Endometrial microvascular endothelial cells (primary cell): ENCODE measurements around the gene STYX. TPM values are rescaled to one million over a fixed set of nuclear protein-coding genes. Genes with fewer than 3 reads are reported as not detected.
"Not testable (repeated sequence)": the region's sequence is repeated elsewhere in the genome, so short reads cannot be mapped to it uniquely, and the experiment has no call there.

ENCODE experiments used
- in situ Hi-C: cut with HindIII; loops from 2 replicates; pipeline ENCODE4 v1.10.0; 2017; ENCODE audit warnings: low sequenced_read_pairs, low pct_unique_long_range_greater_than_20kb; ENCODE audit errors: inconsistent ontology term
- total RNA-seq: library from RNA; depleted of rRNA; stranded (reverse); fragments of >200 nt; gene quantifications from one replicate; pipeline ENCODE4 v1.2.3, GENCODE V29; 2015; ENCODE audit errors: inconsistent ontology term

The STYX gene
- total RNA-seq, 1 donor from 2014 or later: 26.0 TPM

DNA sequence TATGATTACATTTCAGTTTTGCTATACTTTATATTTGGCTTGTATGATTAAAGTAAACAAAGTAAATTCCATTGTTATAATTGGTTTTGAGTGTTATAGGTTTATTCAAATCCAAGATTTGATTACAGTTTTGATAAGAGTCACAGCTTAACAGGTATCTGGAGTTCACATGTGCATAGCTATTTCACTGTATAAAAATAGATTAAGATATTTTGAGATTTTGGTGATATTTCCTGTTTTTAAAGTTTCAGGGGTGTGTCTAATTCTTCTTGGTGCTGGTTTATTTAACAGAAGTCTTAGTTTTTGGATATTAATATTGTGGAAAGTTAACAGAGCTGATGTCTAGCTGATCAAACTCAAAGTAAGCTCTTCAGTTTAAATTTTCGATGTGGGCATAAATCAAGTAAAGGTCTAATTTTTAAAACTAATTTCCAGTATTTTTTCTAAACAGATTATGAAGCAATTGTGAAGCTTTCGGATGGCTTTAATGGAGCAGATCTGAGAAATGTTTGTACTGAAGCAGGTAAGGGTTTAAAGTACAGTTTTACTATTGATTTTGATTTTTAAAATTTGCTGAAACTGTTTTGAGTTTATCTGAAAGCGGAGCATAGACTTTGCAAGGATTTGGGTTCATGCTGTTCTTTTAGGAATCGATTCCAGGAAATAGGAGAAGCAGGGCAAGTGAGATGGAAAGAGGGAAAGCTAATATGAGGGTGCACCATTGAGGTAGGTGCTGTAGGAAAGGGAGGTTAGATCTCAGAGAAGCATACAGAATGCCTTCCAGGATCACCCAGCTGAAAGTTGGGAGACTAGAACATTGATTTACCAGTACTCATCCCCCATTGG is 6.2 kb upstream of the STYX start:
- in situ Hi-C loops: no loop called here

GRCh38 chr14:52724360-52724644 is 5.7 kb upstream of the STYX start:
- in situ Hi-C loops: no loop called here

- in situ Hi-C loops: not testable (repeated sequence)
Measured at GRCh38 chr14:52727509-52727908, 2.5 kb upstream of the STYX start.

DNA sequence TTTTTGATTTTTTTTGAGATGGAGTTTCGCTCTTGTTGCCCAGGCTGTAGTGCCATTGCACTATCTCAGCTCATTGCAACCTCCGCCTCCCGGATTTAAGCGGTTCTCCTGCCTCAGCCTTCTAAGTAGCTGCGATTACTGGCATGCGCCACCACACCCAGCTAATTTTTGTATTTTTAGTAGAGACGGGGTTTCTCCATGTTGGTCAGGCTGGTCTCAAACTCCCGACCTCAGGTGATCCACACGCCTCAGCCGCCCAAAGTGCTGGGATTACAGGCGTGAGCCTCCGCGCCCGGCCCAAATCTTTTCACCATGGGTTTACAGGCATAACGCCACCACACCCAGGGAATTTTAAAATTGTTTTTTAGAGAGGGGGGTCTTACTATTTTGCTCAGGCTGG is 931 bp upstream of the STYX start:
- in situ Hi-C loops: not testable (repeated sequence)

DNA sequence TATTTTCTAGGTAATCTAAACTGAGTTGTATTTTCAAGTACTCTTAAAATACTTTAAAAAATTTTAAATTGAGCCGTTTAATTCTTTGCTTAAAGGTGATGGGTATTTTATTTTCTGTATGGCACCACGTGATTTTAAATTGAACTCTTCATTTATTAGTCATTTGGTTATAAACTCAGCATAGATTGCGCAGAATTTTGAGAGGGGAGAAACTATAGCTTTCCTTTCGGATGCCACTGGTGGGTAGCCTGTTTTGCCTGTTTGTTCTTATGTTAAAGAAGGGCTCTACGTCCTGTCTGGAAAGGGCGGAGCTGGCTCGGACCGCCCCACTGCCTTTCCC is 411 bp upstream of the STYX start:
- in situ Hi-C loops: no loop called here

GRCh38 chr14:52730709-52731111 is 744 bp downstream of the STYX start:
- in situ Hi-C loops: no loop called here

GRCh38 chr14:52733824-52734223 is 3.9 kb downstream of the STYX start:
- in situ Hi-C loops: no loop called here

GRCh38 chr14:52735921-52736489 is 6.0 kb downstream of the STYX start:
- in situ Hi-C loops: no loop called here

DNA sequence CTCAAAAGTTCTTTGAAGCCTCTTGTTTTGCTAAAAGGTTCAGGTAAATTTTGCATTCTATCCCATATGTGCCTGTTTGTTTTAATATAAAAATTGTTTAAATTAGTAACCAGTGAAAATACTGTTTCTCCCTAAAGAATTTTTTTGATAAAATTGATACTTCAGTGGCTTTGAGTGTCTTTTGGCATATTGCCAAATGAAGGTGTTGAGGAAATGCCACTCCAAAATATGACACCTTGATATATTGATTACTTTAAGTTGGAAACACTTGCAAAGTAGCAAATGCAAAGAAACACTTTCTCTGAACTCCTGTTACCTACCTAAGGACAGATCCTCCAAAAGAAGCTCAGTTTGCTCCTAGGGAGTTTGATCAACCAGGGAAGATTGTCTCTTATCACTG is 8.4 kb downstream of the STYX start:
- in situ Hi-C loops: no loop called here

GRCh38 chr14:52740751-52741150 is 10.8 kb downstream of the STYX start:
- in situ Hi-C loops: no loop called here

DNA sequence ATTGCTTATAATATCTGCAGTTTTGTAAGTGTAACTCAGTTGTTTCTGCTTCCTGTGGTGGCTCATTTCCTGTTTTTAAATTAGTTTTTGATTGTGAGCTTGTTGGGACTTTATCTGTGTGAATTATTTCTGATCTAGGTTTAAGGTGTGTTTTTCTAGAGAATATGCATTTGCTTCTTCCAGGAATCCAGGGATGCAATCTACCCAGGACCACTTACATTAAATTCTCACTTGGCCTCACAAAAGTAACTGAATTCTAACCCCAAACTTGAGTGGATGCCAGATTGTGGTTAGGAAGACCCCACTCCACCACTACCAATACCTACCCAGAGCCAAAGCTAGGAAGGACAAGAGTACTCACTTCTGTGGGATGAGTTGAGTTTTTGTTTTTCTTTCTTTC is 11.9 kb downstream of the STYX start:
- in situ Hi-C loops: no loop called here

GRCh38 chr14:52748647-52749292 is 18.8 kb downstream of the STYX start:
- in situ Hi-C loops: no loop called here

- in situ Hi-C loops: no loop called here
Measured at GRCh38 chr14:52755607-52756316, 25.8 kb downstream of the STYX start.

GRCh38 chr14:52759145-52759544 is 29.2 kb downstream of the STYX start:
- in situ Hi-C loops: no loop called here

DNA sequence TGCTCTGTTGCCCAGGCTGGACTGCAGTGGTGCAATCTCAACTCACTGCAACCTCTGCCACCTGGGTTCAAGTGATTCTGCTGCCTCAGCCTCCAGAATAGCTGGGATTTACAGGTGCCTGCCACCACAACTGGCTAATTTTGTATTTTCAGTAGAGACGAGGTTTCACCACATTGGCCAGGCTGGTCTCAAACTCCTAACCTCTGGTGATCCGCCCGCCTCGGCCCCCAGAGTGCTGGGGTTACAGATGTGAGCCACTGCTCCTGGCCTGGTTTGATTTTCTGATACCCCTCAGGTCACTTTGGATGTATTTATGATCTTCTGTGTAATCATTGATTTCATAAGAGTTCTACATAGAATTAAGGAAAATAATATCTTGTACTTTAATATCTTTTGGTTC is 33.0 kb downstream of the STYX start:
- in situ Hi-C loops: not testable (repeated sequence)

DNA sequence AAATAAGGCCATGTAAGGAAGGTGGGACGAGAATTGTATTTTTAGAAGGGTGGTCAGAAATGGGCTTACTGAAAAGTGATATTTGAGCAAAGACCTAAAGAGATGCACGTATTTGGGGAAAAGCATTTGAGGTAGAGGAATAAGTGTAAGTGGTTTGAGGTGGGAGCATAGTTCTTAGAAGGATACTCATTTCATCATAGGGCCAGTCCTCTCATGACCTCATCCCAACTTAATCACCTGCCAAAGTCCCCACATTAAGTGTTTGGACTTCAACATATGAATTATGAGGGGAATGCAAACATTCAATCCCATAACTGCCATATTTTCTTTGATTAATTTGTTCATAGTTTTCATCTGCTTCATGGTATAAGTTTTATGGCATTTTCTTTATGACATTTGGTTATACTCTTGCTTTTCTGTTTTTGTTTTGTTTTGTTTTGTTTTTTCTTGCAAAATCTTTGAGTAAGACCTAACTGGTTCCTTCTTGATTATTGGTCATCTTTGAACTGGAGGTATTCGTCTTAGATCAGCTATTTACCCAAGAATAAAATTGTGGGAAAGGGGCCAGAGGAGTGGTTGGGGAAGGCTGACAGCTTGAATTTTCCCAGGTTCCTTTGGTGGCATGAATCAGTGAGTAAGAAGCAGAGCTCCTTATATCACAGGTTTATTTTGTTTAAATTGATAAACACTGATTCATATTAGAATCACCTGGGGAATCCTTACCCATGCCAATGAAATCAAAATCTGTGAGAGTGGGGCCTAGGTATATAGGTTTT is 37.3 kb downstream of the STYX start:
- in situ Hi-C loops: no loop called here

GRCh38 chr14:52769887-52770286 is 39.9 kb downstream of the STYX start:
- in situ Hi-C loops: no loop called here

DNA sequence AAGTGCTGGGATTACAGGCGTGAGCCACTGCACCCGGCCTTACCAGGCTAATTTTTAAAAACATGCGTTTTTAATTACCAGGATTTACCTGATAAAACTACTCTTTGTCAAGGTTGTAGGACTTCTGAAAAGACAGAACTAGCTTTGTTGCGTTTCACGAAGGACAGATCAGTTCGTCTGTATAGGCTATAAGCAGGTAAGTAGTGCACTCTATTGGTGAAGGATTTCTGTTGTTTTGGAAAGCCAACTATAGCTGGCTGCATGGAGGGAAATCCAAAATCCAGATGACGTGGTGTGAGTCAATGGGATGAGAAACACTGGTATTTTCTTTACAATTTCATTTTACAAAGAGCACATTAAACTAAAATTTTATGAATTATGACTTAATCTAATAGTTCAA is 46.9 kb downstream of the STYX start:
- in situ Hi-C loops: no loop called here

- in situ Hi-C loops: no loop called here
Measured at GRCh38 chr14:52778702-52779101, 48.7 kb downstream of the STYX start.
